K562 (cell line): ENCODE measurements around the gene ARHGAP18. TPM values are rescaled to one million over a fixed set of nuclear protein-coding genes. Genes with fewer than 3 reads are reported as not detected.

Experiments used
- C11orf30 ChIP-seq: fragments of 450-650 bp; IDR thresholded peaks from 2 replicates; pipeline ENCODE4 v1.6.1; 2016; ENCODE audit warnings: low read depth, mild to moderate bottlenecking
- DPF2 ChIP-seq: fragments of 450-650 bp; IDR thresholded peaks from 2 replicates; pipeline ENCODE4 v1.6.1; 2016
- MBD2 ChIP-seq: sonication (generic); IDR thresholded peaks from 2 replicates; pipeline ENCODE4 v1.6.1; 2016; ENCODE audit warnings: low read depth, borderline replicate concordance
- PTBP1 ChIP-seq: fragments of 200-400 bp; formaldehyde crosslinking; IDR thresholded peaks from 2 replicates; pipeline ENCODE4 v1.6.1; 2017; ENCODE audit warnings: low read depth, low read length
- RBM25 ChIP-seq: fragments of 200-400 bp; formaldehyde crosslinking; IDR thresholded peaks from 2 replicates; pipeline ENCODE4 v1.6.1; 2018; ENCODE audit warnings: low read length, low read depth, moderate library complexity; ENCODE audit not compliant: severe bottlenecking
- SAFB2 ChIP-seq: fragments of 200-400 bp; formaldehyde crosslinking; IDR thresholded peaks from 2 replicates; pipeline ENCODE4 v1.6.1; 2018; ENCODE audit warnings: borderline replicate concordance, low read length, low read depth, moderate library complexity; ENCODE audit not compliant: severe bottlenecking
- SUPT5H ChIP-seq: fragments of 450-650 bp; IDR thresholded peaks from 2 replicates; pipeline ENCODE4 v1.6.1; 2016
- ZNF121 ChIP-seq: sonication (generic); formaldehyde crosslinking; conservative IDR thresholded peaks from 2 replicates; pipeline ENCODE4 v1.8.0; 2022; ENCODE audit warnings: missing genetic modification reagents
- ZNF224 ChIP-seq: sonication (generic); formaldehyde crosslinking; IDR thresholded peaks from 2 replicates; pipeline ENCODE4 v1.8.0; 2022; ENCODE audit warnings: mild to moderate bottlenecking, missing genetic modification reagents
- ZNF717 ChIP-seq: fragments of 250-450 bp; sonication (Bioruptor Pico); IDR thresholded peaks from 2 replicates; pipeline ENCODE4 v1.5.0; 2021
- ZNF766 ChIP-seq: fragments of 200-800 bp; sonication (Bioruptor generic); conservative IDR thresholded peaks from 2 replicates; pipeline ENCODE4 v1.6.1; 2016; ENCODE audit warnings: missing genetic modification characterization, missing compliant biosample characterization
- ZNF79 ChIP-seq: fragments of 250-450 bp; sonication (Bioruptor Pico); IDR thresholded peaks from 2 replicates; pipeline ENCODE4 v1.4.0; 2020; ENCODE audit warnings: low read depth, mild to moderate bottlenecking, moderate library complexity
- ZSCAN32 ChIP-seq: fragments of 450-650 bp; formaldehyde crosslinking; IDR thresholded peaks from 2 replicates; pipeline ENCODE4 v1.4.0; 2020; ENCODE audit warnings: mild to moderate bottlenecking, moderate library complexity
- polyA plus RNA-seq, 8 experiments: library from polyadenylated mRNA; depleted of rRNA in 4 of 8; stranded (reverse) in 5 of 8; unstranded in 3 of 8; fragments of >200 nt; fragmentation: Nextera tagmentation in 2 of 8; fragmentation: Illumina TruSeq in 1 of 8; extraction: Ambion mirVana in 2 of 8; extraction: Trizol in 1 of 8; gene quantifications; 2 replicates each; pipeline versions ENCODE4 v1.2.1 to v1.2.3, GENCODE V29; 2011 to 2014; ENCODE audit warnings: inconsistent platforms in 1 of 8, missing spikeins in 1 of 8
- total RNA-seq, 7 experiments: library from RNA; depleted of rRNA in 6 of 7; stranded (reverse); fragments of >200 nt in 6 of 7; fragmentation: Illumina TruSeq in 2 of 7; extraction: Trizol in 2 of 7; gene quantifications; 2 replicates each; pipeline versions ENCODE4 v1.2.1 to v1.2.3, GENCODE V29; 2011 to 2021; ENCODE audit warnings: low replicate concordance in 1 of 7
- TF ChIP-seq, protein P1 (sequence below): sonication (generic); formaldehyde crosslinking; IDR thresholded peaks from 2 replicates; pipeline ENCODE4 v1.8.0; 2022; ENCODE audit warnings: missing genetic modification reagents, mild to moderate bottlenecking, borderline replicate concordance
- TF ChIP-seq, protein P2 (sequence below): sonication (generic); formaldehyde crosslinking; IDR thresholded peaks from 2 replicates; pipeline ENCODE4 v1.8.0; 2022; ENCODE audit warnings: mild to moderate bottlenecking, low read depth, missing genetic modification reagents
- TF ChIP-seq, protein P3 (sequence below): fragments of 450-650 bp; IDR thresholded peaks from 2 replicates; pipeline ENCODE4 v1.6.1; 2016; ENCODE audit warnings: borderline replicate concordance
- TF ChIP-seq, protein P4 (sequence below): fragments of 250-450 bp; sonication (Bioruptor Pico); IDR thresholded peaks from 2 replicates; pipeline ENCODE4 v1.4.0; 2020; ENCODE audit warnings: mild to moderate bottlenecking, moderate library complexity
- TF ChIP-seq, protein P5 (sequence below): fragments of 450-650 bp; IDR thresholded peaks from 2 replicates; pipeline ENCODE4 v1.6.1; 2017; ENCODE audit warnings: antibody characterized with exemption
- TF ChIP-seq, protein P6 (sequence below): fragments of 250-450 bp; sonication (Bioruptor Pico); IDR thresholded peaks from 2 replicates; pipeline ENCODE4 v1.9.0; 2021; ENCODE audit warnings: mild to moderate bottlenecking

ARHGAP18 gene
- total and polyA plus RNA-seq, 9 of the 15 experiments (the other 6 are each of a cell fraction or from before 2014, with no cell fraction given), result 13.3 to 29.7 (median 21.1) TPM

DNA sequence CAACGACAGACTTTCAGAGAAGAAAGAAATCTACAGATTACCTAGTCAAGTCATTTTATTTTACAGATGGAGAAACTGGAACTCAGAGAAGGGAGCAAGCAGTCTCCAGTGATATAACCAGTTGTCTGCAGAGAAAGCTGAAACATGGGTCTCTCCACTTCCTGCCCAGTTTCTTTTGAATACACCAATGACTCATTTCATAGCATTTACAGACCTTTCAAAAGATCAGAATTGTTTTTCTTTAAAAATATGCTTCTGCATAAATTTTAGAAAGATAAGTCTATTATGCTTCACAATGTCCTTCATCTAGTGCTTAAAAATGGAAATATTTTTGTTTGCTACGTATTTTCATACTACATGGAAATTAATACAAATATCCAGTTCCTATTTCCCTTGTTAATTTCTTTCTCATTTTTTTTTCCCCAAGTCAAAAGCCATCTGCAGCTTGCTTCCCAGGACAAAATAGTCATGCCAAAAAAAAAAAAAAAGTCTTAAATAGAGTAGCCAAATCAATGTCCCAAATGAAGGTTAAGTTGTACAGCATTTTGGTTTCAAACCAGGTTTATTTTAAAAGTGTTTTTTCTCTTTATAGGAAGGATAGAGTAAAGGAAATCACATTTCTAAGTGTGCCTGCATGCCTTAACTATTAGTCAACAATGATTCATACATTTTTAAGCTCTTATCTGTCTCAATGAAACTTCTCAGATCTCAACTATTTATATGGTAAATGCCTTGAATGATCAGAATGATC lies 36.9 kb downstream of the ARHGAP18 start (continued):
- TF ChIP-seq, protein P1, sequence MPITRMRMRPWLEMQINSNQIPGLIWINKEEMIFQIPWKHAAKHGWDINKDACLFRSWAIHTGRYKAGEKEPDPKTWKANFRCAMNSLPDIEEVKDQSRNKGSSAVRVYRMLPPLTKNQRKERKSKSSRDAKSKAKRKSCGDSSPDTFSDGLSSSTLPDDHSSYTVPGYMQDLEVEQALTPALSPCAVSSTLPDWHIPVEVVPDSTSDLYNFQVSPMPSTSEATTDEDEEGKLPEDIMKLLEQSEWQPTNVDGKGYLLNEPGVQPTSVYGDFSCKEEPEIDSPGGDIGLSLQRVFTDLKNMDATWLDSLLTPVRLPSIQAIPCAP (CRISPR knock-in tag), result no peak
- TF ChIP-seq PTBP1 (no peak), SAFB2 (no peak), SUPT5H (no peak), ZSCAN32 (CRISPR knock-in tag) (no peak), DPF2 (peak; percentile 67; the same call in 1 of the 2 replicates), MBD2 (no peak), RBM25 (no peak), ZNF79 (CRISPR knock-in tag) (no peak), C11orf30 (no peak), ZNF121 (no peak), ZNF224 (CRISPR knock-in tag) (no peak), ZNF717 (no peak), ZNF766 (CRISPR knock-in tag) (no peak)
- TF ChIP-seq, protein P2, sequence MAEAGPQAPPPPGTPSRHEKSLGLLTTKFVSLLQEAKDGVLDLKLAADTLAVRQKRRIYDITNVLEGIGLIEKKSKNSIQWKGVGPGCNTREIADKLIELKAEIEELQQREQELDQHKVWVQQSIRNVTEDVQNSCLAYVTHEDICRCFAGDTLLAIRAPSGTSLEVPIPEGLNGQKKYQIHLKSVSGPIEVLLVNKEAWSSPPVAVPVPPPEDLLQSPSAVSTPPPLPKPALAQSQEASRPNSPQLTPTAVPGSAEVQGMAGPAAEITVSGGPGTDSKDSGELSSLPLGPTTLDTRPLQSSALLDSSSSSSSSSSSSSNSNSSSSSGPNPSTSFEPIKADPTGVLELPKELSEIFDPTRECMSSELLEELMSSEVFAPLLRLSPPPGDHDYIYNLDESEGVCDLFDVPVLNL (CRISPR knock-in tag), result no peak
- TF ChIP-seq, protein P3, sequence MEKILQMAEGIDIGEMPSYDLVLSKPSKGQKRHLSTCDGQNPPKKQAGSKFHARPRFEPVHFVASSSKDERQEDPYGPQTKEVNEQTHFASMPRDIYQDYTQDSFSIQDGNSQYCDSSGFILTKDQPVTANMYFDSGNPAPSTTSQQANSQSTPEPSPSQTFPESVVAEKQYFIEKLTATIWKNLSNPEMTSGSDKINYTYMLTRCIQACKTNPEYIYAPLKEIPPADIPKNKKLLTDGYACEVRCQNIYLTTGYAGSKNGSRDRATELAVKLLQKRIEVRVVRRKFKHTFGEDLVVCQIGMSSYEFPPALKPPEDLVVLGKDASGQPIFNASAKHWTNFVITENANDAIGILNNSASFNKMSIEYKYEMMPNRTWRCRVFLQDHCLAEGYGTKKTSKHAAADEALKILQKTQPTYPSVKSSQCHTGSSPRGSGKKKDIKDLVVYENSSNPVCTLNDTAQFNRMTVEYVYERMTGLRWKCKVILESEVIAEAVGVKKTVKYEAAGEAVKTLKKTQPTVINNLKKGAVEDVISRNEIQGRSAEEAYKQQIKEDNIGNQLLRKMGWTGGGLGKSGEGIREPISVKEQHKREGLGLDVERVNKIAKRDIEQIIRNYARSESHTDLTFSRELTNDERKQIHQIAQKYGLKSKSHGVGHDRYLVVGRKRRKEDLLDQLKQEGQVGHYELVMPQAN, result no peak
- TF ChIP-seq, protein P4, sequence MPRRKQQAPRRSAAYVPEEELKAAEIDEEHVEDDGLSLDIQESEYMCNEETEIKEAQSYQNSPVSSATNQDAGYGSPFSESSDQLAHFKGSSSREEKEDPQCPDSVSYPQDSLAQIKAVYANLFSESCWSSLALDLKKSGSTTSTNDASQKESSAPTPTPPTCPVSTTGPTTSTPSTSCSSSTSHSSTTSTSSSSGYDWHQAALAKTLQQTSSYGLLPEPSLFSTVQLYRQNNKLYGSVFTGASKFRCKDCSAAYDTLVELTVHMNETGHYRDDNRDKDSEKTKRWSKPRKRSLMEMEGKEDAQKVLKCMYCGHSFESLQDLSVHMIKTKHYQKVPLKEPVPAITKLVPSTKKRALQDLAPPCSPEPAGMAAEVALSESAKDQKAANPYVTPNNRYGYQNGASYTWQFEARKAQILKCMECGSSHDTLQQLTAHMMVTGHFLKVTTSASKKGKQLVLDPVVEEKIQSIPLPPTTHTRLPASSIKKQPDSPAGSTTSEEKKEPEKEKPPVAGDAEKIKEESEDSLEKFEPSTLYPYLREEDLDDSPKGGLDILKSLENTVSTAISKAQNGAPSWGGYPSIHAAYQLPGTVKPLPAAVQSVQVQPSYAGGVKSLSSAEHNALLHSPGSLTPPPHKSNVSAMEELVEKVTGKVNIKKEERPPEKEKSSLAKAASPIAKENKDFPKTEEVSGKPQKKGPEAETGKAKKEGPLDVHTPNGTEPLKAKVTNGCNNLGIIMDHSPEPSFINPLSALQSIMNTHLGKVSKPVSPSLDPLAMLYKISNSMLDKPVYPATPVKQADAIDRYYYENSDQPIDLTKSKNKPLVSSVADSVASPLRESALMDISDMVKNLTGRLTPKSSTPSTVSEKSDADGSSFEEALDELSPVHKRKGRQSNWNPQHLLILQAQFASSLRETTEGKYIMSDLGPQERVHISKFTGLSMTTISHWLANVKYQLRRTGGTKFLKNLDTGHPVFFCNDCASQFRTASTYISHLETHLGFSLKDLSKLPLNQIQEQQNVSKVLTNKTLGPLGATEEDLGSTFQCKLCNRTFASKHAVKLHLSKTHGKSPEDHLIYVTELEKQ (CRISPR knock-in tag), result no peak
- TF ChIP-seq, protein P5, sequence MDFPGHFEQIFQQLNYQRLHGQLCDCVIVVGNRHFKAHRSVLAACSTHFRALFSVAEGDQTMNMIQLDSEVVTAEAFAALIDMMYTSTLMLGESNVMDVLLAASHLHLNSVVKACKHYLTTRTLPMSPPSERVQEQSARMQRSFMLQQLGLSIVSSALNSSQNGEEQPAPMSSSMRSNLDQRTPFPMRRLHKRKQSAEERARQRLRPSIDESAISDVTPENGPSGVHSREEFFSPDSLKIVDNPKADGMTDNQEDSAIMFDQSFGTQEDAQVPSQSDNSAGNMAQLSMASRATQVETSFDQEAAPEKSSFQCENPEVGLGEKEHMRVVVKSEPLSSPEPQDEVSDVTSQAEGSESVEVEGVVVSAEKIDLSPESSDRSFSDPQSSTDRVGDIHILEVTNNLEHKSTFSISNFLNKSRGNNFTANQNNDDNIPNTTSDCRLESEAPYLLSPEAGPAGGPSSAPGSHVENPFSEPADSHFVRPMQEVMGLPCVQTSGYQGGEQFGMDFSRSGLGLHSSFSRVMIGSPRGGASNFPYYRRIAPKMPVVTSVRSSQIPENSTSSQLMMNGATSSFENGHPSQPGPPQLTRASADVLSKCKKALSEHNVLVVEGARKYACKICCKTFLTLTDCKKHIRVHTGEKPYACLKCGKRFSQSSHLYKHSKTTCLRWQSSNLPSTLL, result no peak
- TF ChIP-seq, protein P6, sequence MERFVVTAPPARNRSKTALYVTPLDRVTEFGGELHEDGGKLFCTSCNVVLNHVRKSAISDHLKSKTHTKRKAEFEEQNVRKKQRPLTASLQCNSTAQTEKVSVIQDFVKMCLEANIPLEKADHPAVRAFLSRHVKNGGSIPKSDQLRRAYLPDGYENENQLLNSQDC, result no peak
